HG03175 (cell line): Measurements from ENCODE around the gene LRRC15.
A peak's percentile ranks its signal among the peaks of the same experiment; 100 is the strongest.

Experiments
- ATAC-seq: cut with Tn5 transposase; IDR thresholded peaks from one replicate; pipeline ENCODE4 v1.9.1; 2021; ENCODE audit warnings: mild to moderate bottlenecking, moderate library complexity; ENCODE audit not compliant: unreplicated experiment

LRRC15 gene

DNA sequence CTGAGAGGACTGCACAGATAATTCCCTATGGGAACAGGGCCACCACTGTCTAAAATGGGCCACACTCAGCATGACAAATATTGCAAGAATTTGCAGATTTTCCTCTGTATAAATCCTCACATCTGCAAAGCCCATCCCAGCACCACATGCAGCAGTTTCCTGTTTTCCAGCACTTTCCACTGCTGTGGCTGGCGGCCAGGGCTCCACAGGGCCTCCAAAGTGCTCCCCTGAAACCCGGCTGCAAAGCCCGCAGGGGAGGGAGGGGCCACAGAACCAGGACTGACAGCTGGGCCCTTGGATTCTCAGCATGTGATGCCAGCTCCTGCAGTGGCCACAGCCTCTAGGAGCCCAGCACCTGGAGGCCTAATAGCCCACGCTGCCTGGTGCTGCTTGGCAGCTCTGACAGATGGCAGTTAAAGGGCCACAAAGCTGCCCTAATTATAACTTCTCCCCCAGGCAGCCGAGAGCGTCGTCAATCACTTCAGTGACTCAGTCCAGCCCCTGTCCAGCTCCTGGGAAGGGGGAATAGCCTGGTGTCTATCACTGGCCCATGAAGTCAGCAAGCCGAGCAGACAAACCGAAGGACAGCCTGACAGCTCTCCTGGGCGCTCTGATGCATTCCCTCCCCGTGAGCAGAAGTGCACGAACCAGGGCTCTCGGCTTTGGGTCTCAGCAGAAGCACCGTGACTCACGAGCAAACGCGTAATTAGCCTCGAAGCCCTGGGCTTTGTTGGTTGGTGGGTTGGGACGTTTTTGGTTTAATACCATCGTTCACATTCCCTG, 4.7 kb downstream of the LRRC15 start:
- ATAC-seq = no peak

GRCh38 chr3:194364314-194364651, 5.3 kb downstream of the LRRC15 start:
- no peak for ATAC-seq

DNA sequence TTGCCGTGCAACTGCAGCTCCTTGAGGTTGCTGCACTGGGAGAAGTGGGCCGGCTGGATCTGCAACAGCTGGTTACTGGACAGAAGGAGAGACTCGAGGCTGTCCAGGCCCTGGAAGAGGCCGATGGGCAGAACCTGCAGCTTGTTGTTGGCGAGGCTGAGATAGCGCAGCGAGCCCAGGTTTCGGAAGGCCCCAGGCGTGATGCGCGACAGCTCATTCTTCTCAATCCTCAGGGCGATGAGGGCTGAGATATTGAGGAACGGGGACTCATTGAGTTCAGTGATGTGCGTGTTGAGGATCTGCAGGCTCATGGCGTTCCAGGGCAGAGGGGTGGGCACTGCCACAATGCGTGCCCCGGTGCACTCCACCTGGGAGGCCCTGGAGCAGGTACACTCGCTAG, 9.0 kb downstream of the LRRC15 start:
- ATAC-seq = no peak

DNA sequence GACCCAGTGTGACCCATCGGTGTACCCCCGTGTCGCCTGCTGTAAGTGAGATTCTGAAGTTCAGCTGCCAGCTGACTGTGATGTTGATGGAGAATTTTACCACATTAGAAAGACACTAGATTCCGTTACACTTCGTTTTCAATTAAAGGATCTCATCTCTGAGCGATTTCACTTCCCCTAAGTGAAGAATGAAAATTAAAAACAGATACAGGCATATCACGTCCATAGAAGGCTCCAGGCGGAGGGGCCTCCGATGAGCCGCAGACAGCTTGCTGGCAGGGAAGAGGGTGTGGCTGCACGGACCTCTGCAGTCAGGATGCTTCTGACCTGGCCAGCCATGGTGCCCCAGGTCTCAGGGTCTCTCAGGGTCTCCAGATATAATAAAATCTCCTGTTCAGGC, 11.9 kb downstream of the LRRC15 start:
- ATAC-seq = no peak

GRCh38 chr3:194355379-194355778, 14.2 kb downstream of the LRRC15 start:
- no peak for ATAC-seq

DNA sequence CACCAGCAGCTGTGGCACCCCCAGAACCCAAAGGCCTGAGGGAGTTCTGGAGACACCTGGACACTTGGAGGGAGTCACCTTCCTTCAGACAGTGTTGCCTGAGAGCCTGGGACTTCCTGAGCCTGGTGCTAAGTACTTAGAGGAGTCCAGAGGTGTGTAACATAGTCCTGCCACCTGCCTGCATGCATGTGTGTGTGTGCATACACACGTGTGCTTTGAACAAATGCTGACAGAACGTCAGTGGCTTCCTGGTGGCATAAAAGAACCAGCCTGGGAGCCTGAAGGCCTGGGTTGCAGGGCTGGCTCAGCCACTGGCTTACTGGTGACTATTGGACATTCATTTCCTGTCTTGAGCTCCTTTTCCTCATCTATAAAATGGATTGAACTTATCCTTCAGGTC, 15.2 kb downstream of the LRRC15 start:
- ATAC-seq = no peak

DNA sequence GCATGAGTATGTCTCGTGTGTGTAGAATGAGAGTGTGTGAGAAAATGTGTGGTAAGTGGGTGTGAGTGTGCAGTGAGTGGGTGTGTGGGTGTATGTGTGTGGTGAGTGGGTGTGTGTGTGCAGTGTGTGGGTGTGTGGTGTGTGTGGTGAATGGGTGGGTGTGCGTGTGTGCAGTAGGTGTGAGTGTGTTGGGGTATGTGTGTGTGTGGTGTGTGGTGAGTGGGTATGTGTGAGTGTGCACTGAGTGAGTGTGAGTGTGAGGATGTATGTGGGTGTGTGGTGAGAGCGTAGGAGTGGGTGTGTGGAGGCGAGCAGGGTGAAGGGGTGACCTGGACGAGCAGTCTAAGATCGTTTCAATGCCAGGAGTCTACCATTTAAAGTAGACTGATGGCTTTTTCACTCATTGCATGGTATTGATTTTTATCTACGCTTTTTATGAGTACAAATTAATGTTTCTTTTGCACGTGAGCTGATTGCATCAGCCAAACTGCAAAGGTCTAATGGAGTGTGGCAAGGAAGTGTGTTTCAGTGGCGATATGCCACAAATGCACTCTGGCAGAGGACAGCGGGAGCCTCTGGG, 16.8 kb downstream of the LRRC15 start:
- ATAC-seq = no peak

DNA sequence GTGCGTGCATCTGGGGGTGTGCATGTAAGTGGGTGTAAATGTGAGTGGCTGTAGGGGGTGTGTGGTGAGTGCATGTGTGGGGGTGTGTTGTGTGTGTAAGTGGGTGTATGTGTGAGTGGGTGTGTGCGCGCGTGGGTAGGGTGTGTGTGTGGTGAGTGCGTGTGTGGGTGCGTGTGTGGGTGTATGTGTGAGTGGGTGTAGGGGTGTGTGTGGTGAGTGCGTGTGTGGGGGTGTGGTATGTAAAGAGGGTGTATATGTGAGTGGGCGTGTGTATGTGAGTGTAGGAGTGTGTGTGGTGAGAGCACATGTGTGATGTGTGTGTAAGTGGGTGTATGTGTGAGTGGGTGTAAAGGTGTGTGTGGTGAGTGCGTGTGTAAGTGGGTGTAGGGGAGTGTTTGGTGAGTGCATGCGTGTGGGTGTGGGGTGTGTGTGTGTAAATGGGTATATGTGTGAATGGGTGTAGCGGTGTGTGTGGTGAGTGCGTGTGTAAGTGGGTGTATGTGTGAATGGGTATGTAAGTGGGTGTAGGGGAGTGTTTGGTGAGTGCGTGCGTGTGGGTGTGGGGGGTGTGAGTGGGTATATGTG, 17.5 kb downstream of the LRRC15 start:
- ATAC-seq = no peak

- no peak for ATAC-seq
Measured at GRCh38 chr3:194351080-194351672, 18.4 kb downstream of the LRRC15 start, which contains the start of gene CPN2. Gene CPN2 (minus strand): TSS chr3:194351328. CDS start chr3:194342702, 8,626 bp downstream.

GRCh38 chr3:194350726-194351071, 18.8 kb downstream of the LRRC15 start:
- no peak for ATAC-seq

GRCh38 chr3:194348354-194348753, 21.2 kb downstream of the LRRC15 start:
- no peak for ATAC-seq

DNA sequence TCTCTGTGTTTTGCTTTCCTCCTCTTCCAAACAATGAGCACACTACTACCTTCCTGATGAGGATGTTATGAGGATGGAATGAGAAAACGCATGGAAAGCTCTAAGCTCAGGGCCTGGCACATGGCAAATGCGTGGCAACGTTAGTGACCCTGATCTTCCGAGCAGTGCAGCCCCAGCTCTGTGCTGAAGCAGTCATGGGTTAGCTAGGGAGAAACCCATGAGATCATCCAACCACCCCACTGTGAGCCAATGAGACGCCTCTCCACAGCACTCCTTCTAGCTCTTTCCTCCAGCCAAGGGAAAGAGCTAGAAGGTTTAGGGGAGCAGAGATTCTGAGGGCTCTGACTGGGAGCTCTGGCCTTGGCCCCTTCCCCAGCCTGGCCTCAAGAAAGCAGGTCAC, 22.9 kb downstream of the LRRC15 start:
- no peak for ATAC-seq

- no peak for ATAC-seq
Measured at GRCh38 chr3:194346035-194346434, 23.5 kb downstream of the LRRC15 start.

GRCh38 chr3:194344012-194344411, 25.5 kb downstream of the LRRC15 start:
- ATAC-seq = peak; percentile 61

- ATAC-seq = no peak
Measured at GRCh38 chr3:194343561-194343893, 26.0 kb downstream of the LRRC15 start.

DNA sequence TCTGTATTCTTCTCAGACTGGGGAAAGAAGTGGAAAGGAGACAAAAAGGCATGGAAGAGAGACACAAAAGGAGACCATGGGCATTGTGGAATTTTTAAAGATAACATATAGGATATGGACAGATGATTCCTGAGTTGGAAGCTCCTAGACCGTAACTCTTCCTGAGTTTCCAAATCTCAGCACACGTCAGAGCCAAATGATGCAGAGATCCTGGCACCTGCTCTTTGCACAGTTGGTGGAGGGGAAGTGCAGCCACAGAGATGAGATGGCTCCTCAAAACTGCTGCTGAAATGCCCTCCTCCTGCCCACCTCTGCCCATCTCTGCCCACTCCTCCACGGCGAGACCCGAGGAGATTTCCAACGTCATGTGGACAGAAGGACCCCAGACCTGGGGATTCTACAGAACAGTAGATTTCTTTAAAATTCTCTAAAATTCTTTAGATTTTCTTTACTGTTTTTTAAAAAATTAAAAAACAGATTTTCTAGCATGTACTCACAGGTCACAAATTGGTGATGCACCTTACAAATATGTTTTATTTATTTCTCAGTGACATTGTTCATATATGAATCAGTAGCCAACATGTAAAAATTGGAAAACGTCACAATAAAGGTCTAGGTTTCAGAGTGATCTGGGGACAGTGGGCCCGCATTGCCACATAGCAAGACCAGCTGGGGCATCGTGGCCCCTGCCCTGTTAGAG, 26.5 kb downstream of the LRRC15 start:
- no peak for ATAC-seq

DNA sequence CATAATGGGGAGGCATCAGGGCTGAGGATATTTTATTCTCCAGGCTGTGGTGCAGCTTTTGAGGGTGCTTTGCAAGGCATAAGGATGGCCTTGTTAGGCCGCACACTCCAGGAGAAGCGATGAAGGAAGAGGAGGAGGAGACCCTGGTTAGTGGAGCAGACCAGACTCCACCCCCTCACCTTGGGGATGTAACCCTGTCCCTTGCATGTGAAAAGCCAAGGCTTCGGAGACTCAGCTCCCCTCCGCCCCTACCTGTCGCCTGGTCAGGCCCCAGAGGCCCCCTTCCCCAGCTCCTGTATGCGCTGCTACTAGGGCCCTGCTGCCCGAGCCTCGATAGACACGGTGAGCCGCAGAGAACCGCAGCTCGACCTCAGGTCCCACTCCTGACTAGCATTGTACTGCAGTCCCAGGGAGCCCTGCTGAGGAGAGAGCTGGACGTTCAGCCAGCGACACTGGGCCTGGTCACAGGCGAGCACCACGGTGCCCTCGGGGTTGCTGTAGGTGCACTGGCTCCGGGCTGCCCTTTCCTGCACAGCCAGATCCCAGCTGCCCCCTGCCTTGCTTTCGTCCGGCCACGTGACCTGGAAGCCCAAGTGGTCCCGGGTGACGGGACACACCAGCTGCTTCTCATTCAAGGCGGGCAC, 28.7 kb downstream of the LRRC15 start:
- no peak for ATAC-seq

DNA sequence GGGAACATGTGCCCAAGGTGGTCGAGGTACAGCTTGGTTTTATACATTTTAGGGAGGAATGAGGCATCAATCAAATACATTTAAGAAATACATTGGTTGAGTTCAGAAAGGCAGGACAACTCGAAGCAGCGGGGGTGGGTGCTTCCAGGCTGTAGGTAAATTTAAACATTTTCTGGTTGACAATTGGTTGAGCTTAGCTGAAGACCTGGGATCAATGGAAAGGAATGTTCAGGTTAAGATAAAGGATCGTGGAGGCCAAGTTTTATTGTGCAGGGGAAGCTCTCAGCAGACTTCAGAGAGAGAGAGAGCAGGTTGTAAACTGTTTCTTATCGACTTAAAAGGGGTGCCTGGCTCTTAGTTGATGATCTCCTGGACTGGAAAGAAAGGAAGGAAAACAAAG, 29.7 kb downstream of the LRRC15 start:
- no peak for ATAC-seq

- ATAC-seq = no peak
Measured at GRCh38 chr3:194339356-194339755, 30.2 kb downstream of the LRRC15 start.

DNA sequence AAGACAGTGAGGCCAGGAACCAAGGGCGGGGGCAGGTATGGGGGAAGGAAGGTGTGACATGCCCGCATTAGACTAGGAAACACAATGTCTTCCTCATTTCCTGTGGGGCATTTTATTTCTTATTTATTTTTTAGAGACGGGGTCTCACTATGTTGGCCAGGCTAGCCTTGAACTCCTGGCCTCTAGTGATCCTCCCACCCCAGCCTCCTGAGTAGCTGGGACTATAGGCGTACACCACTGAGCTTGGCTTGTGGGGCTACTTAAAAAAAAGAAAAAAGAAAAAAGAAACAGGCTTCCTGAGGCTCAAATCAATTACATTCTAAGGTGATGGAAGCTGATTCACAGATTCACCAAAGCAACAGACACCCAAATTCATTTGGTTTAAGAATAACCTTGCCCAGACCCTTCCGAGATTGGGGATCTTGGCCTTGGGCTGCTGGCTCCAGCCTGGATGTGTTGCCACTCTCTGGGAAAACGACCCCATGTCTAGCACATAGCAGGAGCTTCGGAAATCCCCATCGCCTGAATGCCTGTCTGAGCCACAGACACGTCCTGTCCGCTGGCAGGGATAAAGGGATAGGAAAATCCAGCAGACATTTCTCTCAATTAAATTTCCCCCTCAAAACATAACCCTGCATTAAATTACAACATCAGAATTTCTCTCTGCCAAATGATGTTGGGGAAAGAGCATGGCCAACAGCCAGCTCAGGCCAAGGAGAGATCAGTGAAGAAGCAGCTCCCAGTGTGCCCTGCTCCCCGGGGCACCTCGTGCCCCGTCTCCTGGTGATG, 31.4 kb downstream of the LRRC15 start:
- ATAC-seq = no peak
